ENCODE measurements around the gene KIAA0319L.
"Not testable (repeated sequence)": the region's sequence is repeated elsewhere in the genome, so short reads cannot be mapped to it uniquely, and the experiment has no call there.

The KIAA0319L gene

GRCh38 chr1:35580949-35581388 is 23.8 kb upstream of the KIAA0319L start:
- peak in 1 of 2 donors; percentile 27 for DNase-seq

GRCh38 chr1:35577071-35577998 is 20.1 kb upstream of the KIAA0319L start:
- DNase-seq = no peak

- DNase-seq = not testable (repeated sequence)
Measured at GRCh38 chr1:35576766-35577070, 19.5 kb upstream of the KIAA0319L start.

- no peak for DNase-seq
Measured at GRCh38 chr1:35576061-35576765, 19.0 kb upstream of the KIAA0319L start.

- DNase-seq = peak in 1 of 2 donors; percentile 80
Measured at GRCh38 chr1:35575416-35575958, 18.3 kb upstream of the KIAA0319L start.

- peak in 1 of 2 donors; percentile 57 for DNase-seq
Measured at GRCh38 chr1:35574655-35575415, 17.6 kb upstream of the KIAA0319L start.

GRCh38 chr1:35574125-35574654 is 17.0 kb upstream of the KIAA0319L start:
- no peak for DNase-seq

GRCh38 chr1:35573198-35574124 is 16.3 kb upstream of the KIAA0319L start, which contains the start of gene TFAP2E:
Gene TFAP2E (plus strand): TSS chr1:35573314. CDS start chr1:35573578, 264 bp downstream.
- DNase-seq = peak in 1 of 2 donors; percentile 64

- no peak for DNase-seq
Measured at GRCh38 chr1:35572296-35572695, 15.1 kb upstream of the KIAA0319L start.

GRCh38 chr1:35571263-35571662 is 14.1 kb upstream of the KIAA0319L start:
- DNase-seq = no peak

GRCh38 chr1:35570589-35571137 is 13.5 kb upstream of the KIAA0319L start:
- DNase-seq = no peak

- no peak for DNase-seq
Measured at GRCh38 chr1:35569936-35570335, 12.7 kb upstream of the KIAA0319L start.

GRCh38 chr1:35568975-35569395 is 11.8 kb upstream of the KIAA0319L start:
- DNase-seq = peak; percentile 37 to 86

GRCh38 chr1:35567947-35568558 is 10.8 kb upstream of the KIAA0319L start:
- no peak for DNase-seq

- no peak for DNase-seq
Measured at GRCh38 chr1:35565742-35566133, 8.5 kb upstream of the KIAA0319L start.

- DNase-seq = no peak
Measured at GRCh38 chr1:35564884-35565741, 7.9 kb upstream of the KIAA0319L start.

GRCh38 chr1:35564037-35564883 is 7.1 kb upstream of the KIAA0319L start:
- DNase-seq = peak; percentile 48 to 87

GRCh38 chr1:35563166-35563565 is 6.0 kb upstream of the KIAA0319L start:
- no peak for DNase-seq
